ENCODE measurements around the gene ANO4. TPM values are rescaled to one million over a fixed set of nuclear protein-coding genes. Genes with fewer than 3 reads are reported as not detected.

Gene ANO4
- polyA plus RNA-seq, 1 donor (not counting 4 experiments of a cell fraction or from before 2014, with no cell fraction given): 18.1 TPM

- H3K79me2 ChIP-seq (ENCODE audit: control insufficient read depth, insufficient read depth, low read length): no peaks in the 10 kb centered on the region
- H3K4me3 ChIP-seq (ENCODE audit: control insufficient read depth in 2 of 3, extremely low read depth in 1 of 3, insufficient read depth in 2 of 3, low read depth in 1 of 3, low read length in 3 of 3): no peak overlapping the region
- H3K27ac ChIP-seq (ENCODE audit: control insufficient read depth, insufficient read depth, low read length): no peak overlapping the region
- no peak overlapping the region for H3K4me2 ChIP-seq (ENCODE audit: control insufficient read depth, extremely low read depth, insufficient read depth, low read depth, low read length)
- no peaks in the 10 kb centered on the region for H4K20me1 ChIP-seq (ENCODE audit: control insufficient read depth, extremely low read depth, insufficient read depth, low read length)
- no peaks in the 10 kb centered on the region for H3K27me3 ChIP-seq (ENCODE audit: control insufficient read depth, extremely low read depth, insufficient read depth, low read length)
- TF ChIP-seq CTCF (optimal IDR thresholded peaks at IDR 0.05 in 1 of 3, IDR thresholded peaks at IDR 0.05 in 1 of 3, conservative IDR thresholded peaks at IDR 0.05 in 1 of 3; ENCODE audit: extremely low read depth in 1 of 3, insufficient read depth in 2 of 3, low read length in 3 of 3): no peak
- no peak for TF ChIP-seq EZH2 (IDR thresholded peaks at IDR 0.05; ENCODE audit: low read length)
- H3K9me3 ChIP-seq (ENCODE audit: control insufficient read depth, low read depth, low read length): no peaks in the 10 kb centered on the region
- DNase-seq (ENCODE audit: low read depth, low spot score) (no peak), FAIRE-seq (no peak)
- H2AFZ ChIP-seq (ENCODE audit: control insufficient read depth, low read length): no peak overlapping the region
- peaks cover 2% of the 10 kb centered on the region for H3K9me1 ChIP-seq (ENCODE audit: control insufficient read depth, extremely low read depth, insufficient read depth, low read length)
- no peak overlapping the region for H3K9ac ChIP-seq (ENCODE audit: control insufficient read depth, extremely low read depth, insufficient read depth, low read length)
- dilution Hi-C loops (cut with MboI; ENCODE audit: extremely low pct_ligation_motif_present, low sequenced_read_pairs): no loop called here
- H3K36me3 ChIP-seq (ENCODE audit: control insufficient read depth in 2 of 2, extremely low read depth in 1 of 2, insufficient read depth in 2 of 2, low read length in 2 of 2): no peaks in the 10 kb centered on the region
- no peaks in the 10 kb centered on the region for H3K4me1 ChIP-seq (ENCODE audit: control insufficient read depth, extremely low read depth, insufficient read depth, low read length)
Measured at GRCh38 chr12:100940503-100940902, 145.9 kb downstream of the ANO4 start.

- Histone ChIP-seq H3K79me2 (ENCODE audit: control insufficient read depth, insufficient read depth, low read length) (no peaks in the 10 kb centered on the region), H3K27ac (ENCODE audit: control insufficient read depth, insufficient read depth, low read length) (no peak overlapping the region), H3K4me1 (ENCODE audit: control insufficient read depth, extremely low read depth, insufficient read depth, low read length) (no peaks in the 10 kb centered on the region), H3K4me3 (ENCODE audit: control insufficient read depth in 2 of 3, extremely low read depth in 1 of 3, insufficient read depth in 2 of 3, low read depth in 1 of 3, low read length in 3 of 3) (no peak overlapping the region), H3K27me3 (ENCODE audit: control insufficient read depth, extremely low read depth, insufficient read depth, low read length) (no peaks in the 10 kb centered on the region), H3K4me2 (ENCODE audit: control insufficient read depth, extremely low read depth, insufficient read depth, low read depth, low read length) (no peak overlapping the region), H2AFZ (ENCODE audit: control insufficient read depth, low read length) (no peak overlapping the region), H3K9me3 (ENCODE audit: control insufficient read depth, low read depth, low read length) (no peaks in the 10 kb centered on the region), H4K20me1 (ENCODE audit: control insufficient read depth, extremely low read depth, insufficient read depth, low read length) (no peaks in the 10 kb centered on the region), H3K36me3 (ENCODE audit: control insufficient read depth in 2 of 2, extremely low read depth in 1 of 2, insufficient read depth in 2 of 2, low read length in 2 of 2) (no peaks in the 10 kb centered on the region), H3K9ac (ENCODE audit: control insufficient read depth, extremely low read depth, insufficient read depth, low read length) (no peak overlapping the region), H3K9me1 (ENCODE audit: control insufficient read depth, extremely low read depth, insufficient read depth, low read length) (peaks cover 2% of the 10 kb centered on the region)
- DNase-seq (ENCODE audit: low read depth, low spot score): no peak
- TF ChIP-seq CTCF (optimal IDR thresholded peaks at IDR 0.05 in 1 of 3, IDR thresholded peaks at IDR 0.05 in 1 of 3, conservative IDR thresholded peaks at IDR 0.05 in 1 of 3; ENCODE audit: extremely low read depth in 1 of 3, insufficient read depth in 2 of 3, low read length in 3 of 3): no peak
- TF ChIP-seq EZH2 (IDR thresholded peaks at IDR 0.05; ENCODE audit: low read length): no peak
- dilution Hi-C loops (cut with MboI; ENCODE audit: extremely low pct_ligation_motif_present, low sequenced_read_pairs): no loop called here
- FAIRE-seq: no peak
Measured at GRCh38 chr12:100942984-100943749, 148.6 kb downstream of the ANO4 start.

All from keratinocyte (primary cell).